GM23248 (cell line): ENCODE data around the gene PRKAB1. TPM values are rescaled to one million over a fixed set of nuclear protein-coding genes. Genes with fewer than 3 reads are reported as not detected.

Source experiments
- DNase-seq: peaks from one replicate; pipeline ENCODE4 v3.0.0-alpha.2; 2015
- H2AFZ ChIP-seq: fragments of 200-600 bp; sonication (generic); 2 replicates; pipeline ENCODE4 v1.6.1; 2016; ENCODE audit warnings: antibody characterized with exemption
- H3F3A ChIP-seq: fragments of 200-600 bp; sonication (generic); 2 replicates; pipeline ENCODE4 v1.6.1; 2016; ENCODE audit warnings: mild to moderate bottlenecking, antibody characterized with exemption, mixed run types; ENCODE audit not compliant: insufficient read depth
- H3K27ac ChIP-seq: fragments of 200-600 bp; sonication (generic); 2 replicates; pipeline ENCODE4 v1.5.1; 2016; ENCODE audit warnings: mild to moderate bottlenecking
- H3K27me3 ChIP-seq: fragments of 200-600 bp; sonication (generic); replicated peaks from 2 replicates; pipeline ENCODE4 v1.6.1; 2016; ENCODE audit warnings: mild to moderate bottlenecking; ENCODE audit not compliant: insufficient read depth
- H3K36me3 ChIP-seq: fragments of 200-600 bp; sonication (generic); 2 replicates; pipeline ENCODE4 v1.6.1; 2016; ENCODE audit warnings: low read depth, mild to moderate bottlenecking
- H3K4me1 ChIP-seq: fragments of 200-600 bp; sonication (generic); 2 replicates; pipeline ENCODE4 v1.6.1; 2016; ENCODE audit warnings: mild to moderate bottlenecking; ENCODE audit not compliant: insufficient read depth
- H3K4me2 ChIP-seq: fragments of 200-600 bp; sonication (generic); one replicate; pipeline ENCODE4 v1.6.1; 2016; ENCODE audit warnings: mild to moderate bottlenecking; ENCODE audit not compliant: unreplicated experiment
- H3K4me3 ChIP-seq: fragments of 200-600 bp; sonication (generic); 2 replicates; pipeline ENCODE4 v1.5.1; 2016; ENCODE audit warnings: mild to moderate bottlenecking
- H3K79me2 ChIP-seq: fragments of 200-600 bp; sonication (generic); 2 replicates; pipeline ENCODE4 v1.6.1; 2016; ENCODE audit warnings: mild to moderate bottlenecking; ENCODE audit not compliant: insufficient read depth
- H3K9ac ChIP-seq: fragments of 200-600 bp; sonication (generic); 2 replicates; pipeline ENCODE4 v1.6.1; 2016; ENCODE audit warnings: mild to moderate bottlenecking
- H3K9me2 ChIP-seq: fragments of 200-600 bp; sonication (generic); 2 replicates; pipeline ENCODE4 v1.6.1; 2016; ENCODE audit warnings: mixed run types, mild to moderate bottlenecking, moderate library complexity; ENCODE audit not compliant: insufficient read depth
- H3K9me3 ChIP-seq: fragments of 200-600 bp; sonication (generic); one replicate; pipeline ENCODE4 v1.6.1; 2017; ENCODE audit warnings: low read depth
- H4K20me1 ChIP-seq: fragments of 200-600 bp; sonication (generic); 2 replicates; pipeline ENCODE4 v1.6.0; 2016; ENCODE audit not compliant: insufficient read depth
- EZH2 ChIP-seq: fragments of 200-600 bp; sonication (generic); IDR thresholded peaks from 2 replicates; pipeline ENCODE4 v1.6.1; 2018; ENCODE audit warnings: antibody characterized with exemption, mild to moderate bottlenecking; ENCODE audit not compliant: insufficient read depth, poor library complexity, severe bottlenecking
- EZH2phosphoT487 ChIP-seq: fragments of 200-600 bp; sonication (generic); IDR thresholded peaks from 2 replicates; pipeline ENCODE4 v1.6.1; 2018; ENCODE audit warnings: antibody characterized with exemption, moderate library complexity, mild to moderate bottlenecking, low read depth; ENCODE audit not compliant: insufficient read depth
- WGBS, 2 experiments: methylation state at CpG; one replicate each; pipeline ENCODE4 v1.1.6; 2015 to 2017; ENCODE audit warnings: low lambda C conversion rate in 2 of 2, low coverage in 1 of 2; ENCODE audit errors: missing lambda C conversion rate in 2 of 2; 5-methylcytosine and 5-hydroxymethylcytosine counted together
- in situ Hi-C: fragments of 300-500 bp; cut with MboI; formaldehyde crosslinking; loops from 2 replicates; pipeline ENCODE4 v1.15.0; 2020
- polyA plus RNA-seq: library from polyadenylated mRNA; unstranded; fragments of >200 nt; fragmentation: Nextera tagmentation; extraction: Ambion mirVana; gene quantifications from 2 replicates; pipeline ENCODE4 v1.2.1, GENCODE V29; 2016
- total RNA-seq: library from RNA; depleted of rRNA; stranded (reverse); fragments of >200 nt; shearing (Covaris generic); gene quantifications from 2 replicates; pipeline ENCODE4 v1.2.3, GENCODE V29; 2014

The PRKAB1 gene
- total and polyA plus RNA-seq, 2 experiments from 2014 or later = 19.2 to 24.7 TPM

DNA sequence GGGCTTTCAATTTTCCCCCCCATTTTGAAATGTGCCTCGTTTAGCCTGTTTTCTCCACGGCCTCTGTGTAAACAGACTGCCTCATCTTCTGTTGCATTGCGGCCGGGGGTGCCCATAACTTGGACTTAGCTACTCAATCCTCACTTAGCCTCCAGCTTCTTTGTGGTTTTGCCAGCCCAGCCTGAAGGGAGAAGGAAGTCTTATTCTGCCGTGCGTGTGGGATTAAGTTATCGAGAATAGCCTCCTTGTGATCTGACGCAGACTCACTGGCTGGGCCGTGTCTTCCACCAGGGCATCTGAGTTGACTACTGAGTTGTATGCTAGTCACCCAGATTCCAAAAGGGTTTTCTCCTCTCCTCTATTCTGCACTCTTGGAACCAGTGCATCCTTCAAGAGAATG, 8.1 kb downstream of the PRKAB1 start:
- in situ Hi-C loops = no loop called here
- no peak overlapping the region for H2AFZ ChIP-seq
- H3K79me2 ChIP-seq = peaks cover 11% of the 10 kb centered on the region
- DNase-seq = no peak
- no peaks in the 10 kb centered on the region for H3K9me2 ChIP-seq
- peaks cover 52% of the 10 kb centered on the region for H3K36me3 ChIP-seq
- no peak overlapping the region for H3K27ac ChIP-seq
- H3K9ac ChIP-seq = no peak overlapping the region
- H3F3A ChIP-seq = no peaks in the 10 kb centered on the region
- H3K27me3 ChIP-seq = no peaks in the 10 kb centered on the region
- H4K20me1 ChIP-seq = 0 out of 2 replicates have a peak, but pooled peaks cover under 1% of the 10 kb centered on the region
- no peak overlapping the region for H3K4me2 ChIP-seq
- H3K4me1 ChIP-seq = no peaks in the 10 kb centered on the region
- TF ChIP-seq EZH2 = no peak
- TF ChIP-seq EZH2phosphoT487 = no peak
- 82 to 85% methylated on average over 9 of the region's 9 CpGs for WGBS, 2 experiments
- H3K9me3 ChIP-seq = no peaks in the 10 kb centered on the region
- no peak overlapping the region for H3K4me3 ChIP-seq

DNA sequence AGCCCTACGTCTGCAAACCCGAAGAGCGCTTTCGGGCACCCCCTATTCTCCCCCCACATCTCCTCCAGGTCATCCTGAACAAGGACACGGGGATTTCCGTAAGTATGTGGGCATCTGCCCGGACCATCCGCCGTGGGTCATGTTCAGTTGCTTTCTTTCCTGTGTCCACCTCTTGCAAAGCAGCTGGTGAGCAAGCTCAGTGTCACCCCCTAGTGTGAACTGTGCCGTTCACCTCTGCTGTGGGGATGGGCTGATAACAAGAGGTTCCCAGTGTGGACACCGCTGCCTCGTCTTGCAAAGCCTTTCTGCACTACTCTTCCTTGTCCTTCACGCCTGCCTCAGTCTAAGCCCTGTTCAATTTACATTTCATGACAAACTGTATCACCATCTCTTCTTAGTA, 8.6 kb downstream of the PRKAB1 start:
- TF ChIP-seq EZH2phosphoT487 (no peak), EZH2 (no peak)
- in situ Hi-C loops = no loop called here
- DNase-seq = no peak
- no peaks in the 10 kb centered on the region for H3K9me2 ChIP-seq
- H3K9ac ChIP-seq = no peak overlapping the region
- H4K20me1 ChIP-seq = no peaks in the 10 kb centered on the region
- no peak overlapping the region for H3K4me2 ChIP-seq
- peaks cover 56% of the 10 kb centered on the region for H3K36me3 ChIP-seq
- H3K27me3 ChIP-seq = no peaks in the 10 kb centered on the region
- no peak overlapping the region for H3K27ac ChIP-seq
- H3K4me3 ChIP-seq = no peak overlapping the region
- no peak overlapping the region for H2AFZ ChIP-seq
- peaks cover 5% of the 10 kb centered on the region; the same call in 1 of the 2 replicates for H3K79me2 ChIP-seq
- no peaks in the 10 kb centered on the region for H3K9me3 ChIP-seq
- H3K4me1 ChIP-seq = no peaks in the 10 kb centered on the region
- 91 to 99% methylated on average over 13 of the region's 13 CpGs for WGBS, 2 experiments
- no peaks in the 10 kb centered on the region for H3F3A ChIP-seq

DNA sequence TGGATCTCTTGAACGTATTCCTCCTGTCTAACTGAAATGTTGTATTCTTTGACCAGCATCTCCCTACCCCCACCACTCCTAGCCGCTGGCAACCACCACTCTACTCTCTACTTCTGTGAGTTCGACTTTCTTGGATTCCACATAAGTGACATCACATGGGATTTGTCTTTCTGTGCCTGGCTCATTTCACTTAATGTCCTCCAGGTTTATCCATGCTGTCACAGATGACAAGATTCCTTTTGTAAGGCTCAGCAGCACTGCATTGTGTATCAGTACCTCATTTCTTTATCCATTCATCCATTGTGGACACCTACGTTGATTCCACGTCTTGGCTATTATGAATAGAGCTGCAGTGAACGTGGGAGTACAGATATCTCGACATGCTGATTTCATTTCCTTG, 10.5 kb downstream of the PRKAB1 start:
- Histone ChIP-seq H3K27me3 (no peaks in the 10 kb centered on the region), H3K9me2 (no peaks in the 10 kb centered on the region), H3K79me2 (no peaks in the 10 kb centered on the region), H3K36me3 (peaks cover 45% of the 10 kb centered on the region), H4K20me1 (no peaks in the 10 kb centered on the region), H3K9ac (no peak overlapping the region), H2AFZ (no peak overlapping the region), H3K9me3 (no peaks in the 10 kb centered on the region), H3F3A (peaks cover 15% of the 10 kb centered on the region), H3K4me3 (no peak overlapping the region), H3K27ac (no peak overlapping the region), H3K4me1 (peaks cover 7% of the 10 kb centered on the region), H3K4me2 (no peak overlapping the region)
- 85 to 89% methylated on average over 7 of the region's 7 CpGs for whole genome bisulfite sequencing, 2 experiments
- in situ Hi-C loops = no loop called here
- TF ChIP-seq EZH2 (no peak), EZH2phosphoT487 (no peak)
- no peak for DNase-seq

DNA sequence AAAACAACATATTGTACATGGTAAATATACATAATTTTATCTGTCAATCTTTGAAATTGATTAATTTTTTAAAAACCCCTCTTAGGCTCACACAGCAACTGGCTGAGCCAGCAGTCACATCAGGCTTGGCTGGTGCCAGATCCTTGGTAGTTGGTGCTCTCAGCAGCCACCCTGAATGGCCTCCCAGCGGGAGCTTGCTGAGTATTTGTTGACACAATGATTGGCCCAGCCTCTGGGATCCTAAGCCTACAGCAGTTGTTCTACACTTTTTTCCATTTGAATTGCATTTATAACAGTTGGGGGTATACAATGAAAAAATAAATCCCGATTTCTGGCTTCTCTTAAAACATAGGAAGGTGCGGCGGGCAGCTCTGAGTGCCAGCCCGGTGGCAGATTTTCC, 11.1 kb downstream of the PRKAB1 start:
- DNase-seq = no peak
- TF ChIP-seq EZH2 (no peak), EZH2phosphoT487 (no peak)
- Histone ChIP-seq H3K27me3 (no peaks in the 10 kb centered on the region), H3K9me2 (no peaks in the 10 kb centered on the region), H3K36me3 (peaks cover 42% of the 10 kb centered on the region), H4K20me1 (no peaks in the 10 kb centered on the region), H3K9me3 (no peaks in the 10 kb centered on the region), H3K79me2 (no peaks in the 10 kb centered on the region), H3K4me2 (no peak overlapping the region), H3K4me1 (peaks cover 8% of the 10 kb centered on the region), H3K27ac (no peak overlapping the region), H2AFZ (no peak overlapping the region), H3K9ac (no peak overlapping the region), H3K4me3 (no peak overlapping the region), H3F3A (peaks cover 15% of the 10 kb centered on the region)
- 94 to 97% methylated on average over 5 of the region's 5 CpGs for WGBS, 2 experiments
- in situ Hi-C loops = no loop called here

DNA sequence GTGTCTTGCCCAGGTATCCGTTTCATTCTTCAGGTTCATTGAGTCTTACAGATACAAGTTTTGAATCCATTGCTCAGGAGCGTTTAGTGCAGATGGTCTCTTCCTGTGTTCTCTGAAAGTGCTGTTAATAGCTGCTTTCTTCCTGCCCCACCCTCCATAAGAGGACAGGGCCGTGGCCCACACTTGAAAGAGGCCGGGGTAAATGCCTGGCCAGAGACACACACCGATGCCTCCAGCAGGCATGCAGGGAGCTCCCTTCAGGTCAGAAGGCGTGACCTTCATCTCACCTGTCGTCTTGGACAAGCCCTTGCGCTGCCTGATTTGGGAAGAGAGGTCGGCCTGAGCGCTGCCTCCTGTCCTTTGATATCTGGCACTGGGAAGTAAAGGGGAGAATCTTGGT, 11.6 kb downstream of the PRKAB1 start:
- TF ChIP-seq EZH2 (no peak), EZH2phosphoT487 (no peak)
- Histone ChIP-seq H3K9ac (no peak overlapping the region), H3K4me1 (peaks cover 8% of the 10 kb centered on the region), H3K27me3 (no peaks in the 10 kb centered on the region), H3K27ac (no peak overlapping the region), H2AFZ (no peak overlapping the region), H3K4me3 (no peak overlapping the region), H3K9me3 (no peaks in the 10 kb centered on the region), H3K79me2 (no peaks in the 10 kb centered on the region), H3K9me2 (no peaks in the 10 kb centered on the region), H4K20me1 (no peaks in the 10 kb centered on the region), H3K36me3 (peaks cover 42% of the 10 kb centered on the region), H3K4me2 (no peak overlapping the region), H3F3A (peaks cover 15% of the 10 kb centered on the region)
- in situ Hi-C loops = no loop called here
- DNase-seq = no peak
- WGBS, 2 experiments = 90 to 94% methylated on average over 10 of the region's 10 CpGs
